ENCODE results near the gene AHSP. TPM values are rescaled to one million over a fixed set of nuclear protein-coding genes. Genes with fewer than 3 reads are reported as not detected.

Gene AHSP
- total and polyA plus RNA-seq, 4 donors: 0.48 to 1,651 TPM; not detected in 2

DNA sequence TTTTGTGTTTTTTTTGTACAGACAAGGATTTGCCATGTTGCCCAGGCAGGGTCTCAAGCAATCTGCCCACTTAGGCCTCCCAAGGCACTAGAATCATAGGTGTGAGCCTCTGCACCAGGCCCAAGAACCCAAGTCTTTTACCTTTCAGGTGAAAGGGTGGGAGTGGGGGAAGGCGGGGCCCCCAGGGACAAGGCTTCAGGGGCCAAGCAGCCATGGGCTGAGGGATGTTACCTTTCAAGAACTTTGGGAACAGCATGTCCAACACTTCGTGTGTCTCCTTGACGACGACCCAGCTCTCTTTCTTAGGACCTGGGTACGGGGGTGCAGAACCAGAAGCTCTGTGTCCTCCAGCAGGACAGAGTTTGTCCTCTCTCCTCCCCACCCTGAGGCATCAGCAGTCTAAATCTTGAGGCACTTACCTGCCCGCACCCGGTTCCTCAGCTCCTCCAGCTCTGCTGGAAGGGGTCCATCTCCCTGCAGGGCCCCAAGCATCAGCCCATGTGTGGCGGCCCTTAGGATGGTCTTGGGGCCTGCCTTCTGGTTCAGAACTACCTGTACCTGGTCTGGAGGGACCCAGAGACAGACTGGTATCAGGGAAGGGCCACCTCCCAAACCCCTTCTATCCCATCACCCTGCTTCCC, 35.8 kb upstream of the AHSP start:
- TF ChIP-seq HNF4G (IDR thresholded peaks at IDR 0.05): no peak
- no peak for TF ChIP-seq FOXA1 (IDR thresholded peaks at IDR 0.05)
- TF ChIP-seq, protein P1, sequence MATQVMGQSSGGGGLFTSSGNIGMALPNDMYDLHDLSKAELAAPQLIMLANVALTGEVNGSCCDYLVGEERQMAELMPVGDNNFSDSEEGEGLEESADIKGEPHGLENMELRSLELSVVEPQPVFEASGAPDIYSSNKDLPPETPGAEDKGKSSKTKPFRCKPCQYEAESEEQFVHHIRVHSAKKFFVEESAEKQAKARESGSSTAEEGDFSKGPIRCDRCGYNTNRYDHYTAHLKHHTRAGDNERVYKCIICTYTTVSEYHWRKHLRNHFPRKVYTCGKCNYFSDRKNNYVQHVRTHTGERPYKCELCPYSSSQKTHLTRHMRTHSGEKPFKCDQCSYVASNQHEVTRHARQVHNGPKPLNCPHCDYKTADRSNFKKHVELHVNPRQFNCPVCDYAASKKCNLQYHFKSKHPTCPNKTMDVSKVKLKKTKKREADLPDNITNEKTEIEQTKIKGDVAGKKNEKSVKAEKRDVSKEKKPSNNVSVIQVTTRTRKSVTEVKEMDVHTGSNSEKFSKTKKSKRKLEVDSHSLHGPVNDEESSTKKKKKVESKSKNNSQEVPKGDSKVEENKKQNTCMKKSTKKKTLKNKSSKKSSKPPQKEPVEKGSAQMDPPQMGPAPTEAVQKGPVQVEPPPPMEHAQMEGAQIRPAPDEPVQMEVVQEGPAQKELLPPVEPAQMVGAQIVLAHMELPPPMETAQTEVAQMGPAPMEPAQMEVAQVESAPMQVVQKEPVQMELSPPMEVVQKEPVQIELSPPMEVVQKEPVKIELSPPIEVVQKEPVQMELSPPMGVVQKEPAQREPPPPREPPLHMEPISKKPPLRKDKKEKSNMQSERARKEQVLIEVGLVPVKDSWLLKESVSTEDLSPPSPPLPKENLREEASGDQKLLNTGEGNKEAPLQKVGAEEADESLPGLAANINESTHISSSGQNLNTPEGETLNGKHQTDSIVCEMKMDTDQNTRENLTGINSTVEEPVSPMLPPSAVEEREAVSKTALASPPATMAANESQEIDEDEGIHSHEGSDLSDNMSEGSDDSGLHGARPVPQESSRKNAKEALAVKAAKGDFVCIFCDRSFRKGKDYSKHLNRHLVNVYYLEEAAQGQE (IDR thresholded peaks at IDR 0.05): no peak
- TF ChIP-seq GABPA (IDR thresholded peaks at IDR 0.05 in 1 of 2, conservative IDR thresholded peaks at IDR 0.05 in 1 of 2): no peak
- TF ChIP-seq, protein P2, sequence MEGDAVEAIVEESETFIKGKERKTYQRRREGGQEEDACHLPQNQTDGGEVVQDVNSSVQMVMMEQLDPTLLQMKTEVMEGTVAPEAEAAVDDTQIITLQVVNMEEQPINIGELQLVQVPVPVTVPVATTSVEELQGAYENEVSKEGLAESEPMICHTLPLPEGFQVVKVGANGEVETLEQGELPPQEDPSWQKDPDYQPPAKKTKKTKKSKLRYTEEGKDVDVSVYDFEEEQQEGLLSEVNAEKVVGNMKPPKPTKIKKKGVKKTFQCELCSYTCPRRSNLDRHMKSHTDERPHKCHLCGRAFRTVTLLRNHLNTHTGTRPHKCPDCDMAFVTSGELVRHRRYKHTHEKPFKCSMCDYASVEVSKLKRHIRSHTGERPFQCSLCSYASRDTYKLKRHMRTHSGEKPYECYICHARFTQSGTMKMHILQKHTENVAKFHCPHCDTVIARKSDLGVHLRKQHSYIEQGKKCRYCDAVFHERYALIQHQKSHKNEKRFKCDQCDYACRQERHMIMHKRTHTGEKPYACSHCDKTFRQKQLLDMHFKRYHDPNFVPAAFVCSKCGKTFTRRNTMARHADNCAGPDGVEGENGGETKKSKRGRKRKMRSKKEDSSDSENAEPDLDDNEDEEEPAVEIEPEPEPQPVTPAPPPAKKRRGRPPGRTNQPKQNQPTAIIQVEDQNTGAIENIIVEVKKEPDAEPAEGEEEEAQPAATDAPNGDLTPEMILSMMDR (IDR thresholded peaks at IDR 0.05; ENCODE audit: low read depth, low read length, missing input control): no peak
- no peak for TF ChIP-seq RXRA (IDR thresholded peaks at IDR 0.05)
- TF ChIP-seq NR2F2 (IDR thresholded peaks at IDR 0.05): no peak
- no peak for TF ChIP-seq SP1 (IDR thresholded peaks at IDR 0.05)
- TF ChIP-seq ZBTB33 (IDR thresholded peaks at IDR 0.05): no peak
- TF ChIP-seq ATF3 (IDR thresholded peaks at IDR 0.05): no peak
- no peak for TF ChIP-seq FOXA2 (IDR thresholded peaks at IDR 0.05)
- TF ChIP-seq EGR1 (IDR thresholded peaks at IDR 0.05; ENCODE audit: low read depth in 2 of 2): no peak
- TF ChIP-seq YY1 (IDR thresholded peaks at IDR 0.05): no peak

DNA sequence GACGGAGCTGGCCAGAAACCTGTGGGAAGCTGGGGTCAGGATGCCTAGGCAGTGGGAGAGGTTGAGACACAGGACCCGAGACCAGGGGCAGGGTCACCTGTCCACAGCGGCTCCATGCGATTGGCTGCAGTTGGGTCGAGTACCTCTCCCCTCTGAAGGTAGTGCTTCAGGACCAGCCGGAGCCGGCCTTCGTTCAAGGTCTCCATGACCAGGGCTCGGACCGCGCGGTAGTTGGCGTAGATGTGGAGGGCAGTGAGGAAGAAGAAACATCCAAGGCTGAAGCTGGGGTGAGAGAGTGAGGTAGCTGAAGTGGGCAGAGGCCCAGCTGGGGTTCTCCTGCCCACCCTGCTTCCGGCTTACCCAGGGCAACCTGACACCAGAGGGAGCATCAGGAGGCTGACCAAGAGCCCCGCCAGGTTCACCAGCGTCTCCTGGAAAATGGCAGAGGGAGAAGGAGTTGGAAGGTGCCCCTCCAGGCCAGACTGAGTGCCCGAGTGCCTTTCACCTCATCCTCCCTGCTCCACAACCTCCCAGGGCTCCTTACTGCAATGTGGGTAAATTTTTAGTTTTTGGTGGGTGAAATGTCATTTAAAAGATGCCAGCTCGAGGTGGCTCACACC, 34.1 kb upstream of the AHSP start:
- H3K4me1 ChIP-seq (ENCODE audit: control insufficient read depth in 4 of 4, insufficient read depth in 4 of 4, low read length in 3 of 4): peaks cover 0 to 2% (median 0%) of the 10 kb centered on the region in 4 donors
- no peak for DNase-seq (ENCODE audit: low spot score)
- TF ChIP-seq, protein P1 (IDR thresholded peaks at IDR 0.05): no peak
- TF ChIP-seq SP1 (IDR thresholded peaks at IDR 0.05) (no peak), NR2F2 (IDR thresholded peaks at IDR 0.05) (no peak), TAF1 (conservative IDR thresholded peaks at IDR 0.05) (no peak), FOXA1 (IDR thresholded peaks at IDR 0.05) (no peak), ATF3 (IDR thresholded peaks at IDR 0.05) (no peak), RAD21 (IDR thresholded peaks at IDR 0.05) (no peak), HNF4G (IDR thresholded peaks at IDR 0.05) (no peak)
- TF ChIP-seq, protein P3, sequence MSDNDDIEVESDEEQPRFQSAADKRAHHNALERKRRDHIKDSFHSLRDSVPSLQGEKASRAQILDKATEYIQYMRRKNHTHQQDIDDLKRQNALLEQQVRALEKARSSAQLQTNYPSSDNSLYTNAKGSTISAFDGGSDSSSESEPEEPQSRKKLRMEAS (IDR thresholded peaks at IDR 0.05): no peak

More for the DNA sequence above, 35.8 kb upstream of the AHSP start:
- H3K4me3 ChIP-seq (ENCODE audit: low read depth in 1 of 3, low read length in 3 of 3): no peak overlapping the region
- peaks cover 5 to 50% (median 26%) of the 10 kb centered on the region in 4 donors for H3K36me3 ChIP-seq (ENCODE audit: control insufficient read depth in 4 of 4, insufficient read depth in 3 of 4, low read depth in 1 of 4, low read length in 3 of 4)
- H3K27ac ChIP-seq (ENCODE audit: low read depth in 1 of 2, low read length in 2 of 2): no peak overlapping the region
- H3K27me3 ChIP-seq (ENCODE audit: control insufficient read depth in 4 of 4, insufficient read depth in 4 of 4, low read length in 3 of 4): no peaks in the 10 kb centered on the region
- H3K9ac ChIP-seq (ENCODE audit: low read depth in 1 of 2, low read length in 2 of 2): no peak overlapping the region
- no peak for DNase-seq (ENCODE audit: low spot score)
- peaks cover 3 to 17% (median 11%) of the 10 kb centered on the region in 4 donors for H3K4me1 ChIP-seq (ENCODE audit: control insufficient read depth in 4 of 4, insufficient read depth in 4 of 4, low read length in 3 of 4)
- no peaks in the 10 kb centered on the region for H3K9me3 ChIP-seq (ENCODE audit: control insufficient read depth in 4 of 4, low read length in 3 of 4)
- WGBS: 97% methylated on average over 8 of the region's 8 CpGs

More for the DNA sequence above, 34.1 kb upstream of the AHSP start:
- no peaks in the 10 kb centered on the region for H3K9me3 ChIP-seq (ENCODE audit: control insufficient read depth in 4 of 4, low read length in 3 of 4)
- WGBS: 98% methylated on average over 18 of the region's 18 CpGs
- no peak overlapping the region for H3K27ac ChIP-seq (ENCODE audit: low read depth in 1 of 2, low read length in 2 of 2)
- H3K4me3 ChIP-seq (ENCODE audit: low read depth in 1 of 3, low read length in 3 of 3): no peak overlapping the region
- no peak overlapping the region for H3K9ac ChIP-seq (ENCODE audit: low read depth in 1 of 2, low read length in 2 of 2)
- H3K27me3 ChIP-seq (ENCODE audit: control insufficient read depth in 4 of 4, insufficient read depth in 4 of 4, low read length in 3 of 4): no peaks in the 10 kb centered on the region
- peaks cover 6 to 63% (median 39%) of the 10 kb centered on the region in 4 donors for H3K36me3 ChIP-seq (ENCODE audit: control insufficient read depth in 4 of 4, insufficient read depth in 3 of 4, low read depth in 1 of 4, low read length in 3 of 4)
